Measurements from ENCODE around the gene RAD51B. TPM values are rescaled to one million over a fixed set of nuclear protein-coding genes. Genes with fewer than 3 reads are reported as not detected.
A peak's percentile ranks its signal among the peaks of the same experiment; 100 is the strongest.

Gene RAD51B
- total RNA-seq, 1 experiment from 2014 or later: 13.3 TPM

- H3K4me1 ChIP-seq: peaks cover 78% of the 10 kb centered on the region
- no peak overlapping the region for H3K4me3 ChIP-seq
- H3K27me3 ChIP-seq: no peaks in the 10 kb centered on the region
- peak overlapping the region; percentile 97 for H3K27ac ChIP-seq
- no peaks in the 10 kb centered on the region for H3K9me3 ChIP-seq (replicated peaks)
- peak; percentile 93 to 96 for DNase-seq
- no peaks in the 10 kb centered on the region for H3K36me3 ChIP-seq
These were observed 424.8 kb downstream of the RAD51B start for GRCh38 chr14:68244262-68244980.

GRCh38 chr14:68245146-68246073 is 425.8 kb downstream of the RAD51B start:
- H3K4me1 ChIP-seq: peaks cover 88% of the 10 kb centered on the region
- H3K27me3 ChIP-seq: no peaks in the 10 kb centered on the region
- no peak overlapping the region for H3K4me3 ChIP-seq
- H3K36me3 ChIP-seq: no peaks in the 10 kb centered on the region
- no peaks in the 10 kb centered on the region for H3K9me3 ChIP-seq (replicated peaks)
- peak; percentile 86 to 95 for DNase-seq
- H3K27ac ChIP-seq: peak overlapping the region; percentile 97

- DNase-seq: peak; percentile 21 to 64
- Histone ChIP-seq H3K4me1 (peaks cover 96% of the 10 kb centered on the region), H3K27me3 (no peaks in the 10 kb centered on the region), H3K36me3 (no peaks in the 10 kb centered on the region), H3K4me3 (no peak overlapping the region), H3K27ac (peak overlapping the region; percentile 97), H3K9me3 (replicated peaks) (no peaks in the 10 kb centered on the region)
These were observed 426.7 kb downstream of the RAD51B start for GRCh38 chr14:68246074-68246785.

- Histone ChIP-seq H3K4me3 (no peak overlapping the region), H3K27ac (peak overlapping the region; percentile 97), H3K4me1 (peaks cover 99% of the 10 kb centered on the region), H3K27me3 (no peaks in the 10 kb centered on the region), H3K36me3 (no peaks in the 10 kb centered on the region), H3K9me3 (replicated peaks) (no peaks in the 10 kb centered on the region)
- no peak for DNase-seq
These were observed 427.2 kb downstream of the RAD51B start for GRCh38 chr14:68246786-68247105.

GRCh38 chr14:68247274-68247673 is 427.7 kb downstream of the RAD51B start:
- Histone ChIP-seq H3K4me1 (peaks cover 95% of the 10 kb centered on the region), H3K36me3 (no peaks in the 10 kb centered on the region), H3K27me3 (no peaks in the 10 kb centered on the region), H3K9me3 (replicated peaks) (no peaks in the 10 kb centered on the region), H3K4me3 (no peak overlapping the region), H3K27ac (peak overlapping the region; percentile 97)
- DNase-seq: no peak

GRCh38 chr14:68247676-68248268 is 428.2 kb downstream of the RAD51B start:
- peak overlapping the region; percentile 97; the same call in 1 of the 2 replicates for H3K27ac ChIP-seq
- H3K36me3 ChIP-seq: no peaks in the 10 kb centered on the region
- no peaks in the 10 kb centered on the region for H3K9me3 ChIP-seq (replicated peaks)
- no peak for DNase-seq
- H3K4me3 ChIP-seq: no peak overlapping the region
- peaks cover 90% of the 10 kb centered on the region for H3K4me1 ChIP-seq
- no peaks in the 10 kb centered on the region for H3K27me3 ChIP-seq

GRCh38 chr14:68248481-68249255 is 429.1 kb downstream of the RAD51B start:
- Histone ChIP-seq H3K4me1 (peaks cover 81% of the 10 kb centered on the region), H3K4me3 (no peak overlapping the region)
- peak; percentile 46 to 85 for DNase-seq

GRCh38 chr14:68249661-68250451 is 430.3 kb downstream of the RAD51B start:
- H3K4me1 ChIP-seq: peaks cover 69% of the 10 kb centered on the region
- peak; percentile 17 to 47 for DNase-seq
- H3K27ac ChIP-seq: peak overlapping the region; percentile 97
- no peaks in the 10 kb centered on the region for H3K9me3 ChIP-seq (replicated peaks)
- H3K27me3 ChIP-seq: no peaks in the 10 kb centered on the region
- no peak overlapping the region for H3K4me3 ChIP-seq
- H3K36me3 ChIP-seq: no peaks in the 10 kb centered on the region

More at GRCh38 chr14:68248481-68249255, 429.1 kb downstream of the RAD51B start:
- Histone ChIP-seq H3K36me3 (no peaks in the 10 kb centered on the region), H3K9me3 (replicated peaks) (no peaks in the 10 kb centered on the region), H3K27ac (peak overlapping the region; percentile 97; the same call in 1 of the 2 replicates), H3K27me3 (no peaks in the 10 kb centered on the region)

GRCh38 chr14:68250927-68251768 is 431.6 kb downstream of the RAD51B start:
- Histone ChIP-seq H3K4me1 (peaks cover 61% of the 10 kb centered on the region), H3K36me3 (no peaks in the 10 kb centered on the region), H3K27ac (peak overlapping the region; percentile 97; the same call in 1 of the 2 replicates), H3K4me3 (no peak overlapping the region), H3K27me3 (no peaks in the 10 kb centered on the region), H3K9me3 (replicated peaks) (no peaks in the 10 kb centered on the region)
- DNase-seq: no peak

GRCh38 chr14:68251769-68252100 is 432.2 kb downstream of the RAD51B start:
- Histone ChIP-seq H3K36me3 (no peaks in the 10 kb centered on the region), H3K27ac (no peak overlapping the region), H3K4me3 (no peak overlapping the region), H3K4me1 (peaks cover 55% of the 10 kb centered on the region), H3K9me3 (replicated peaks) (no peaks in the 10 kb centered on the region), H3K27me3 (no peaks in the 10 kb centered on the region)
- DNase-seq: no peak

- Histone ChIP-seq H3K4me1 (peaks cover 40% of the 10 kb centered on the region), H3K36me3 (no peaks in the 10 kb centered on the region), H3K9me3 (replicated peaks) (no peaks in the 10 kb centered on the region), H3K27ac (no peak overlapping the region), H3K4me3 (no peak overlapping the region), H3K27me3 (no peaks in the 10 kb centered on the region)
- no peak for DNase-seq
These were observed 433.7 kb downstream of the RAD51B start for GRCh38 chr14:68253160-68253780.

GRCh38 chr14:68253878-68254528 is 434.4 kb downstream of the RAD51B start:
- H3K4me3 ChIP-seq: no peak overlapping the region
- H3K36me3 ChIP-seq: no peaks in the 10 kb centered on the region
- H3K27me3 ChIP-seq: no peaks in the 10 kb centered on the region
- no peak overlapping the region for H3K27ac ChIP-seq
- no peaks in the 10 kb centered on the region for H3K9me3 ChIP-seq (replicated peaks)
- H3K4me1 ChIP-seq: peaks cover 34% of the 10 kb centered on the region
- no peak for DNase-seq

Measured in SJCRH30 (cell line).